Stomach (tissue), 4 donors: ENCODE measurements around the gene SLC35E2B.

Experiments used
- POLR2A ChIP-seq, 4 donors: fragments of 450-650 bp; IDR thresholded peaks; one replicate each; pipeline ENCODE4 v1.6.1; 2016; ENCODE audit warnings: antibody characterized with exemption in 4 of 4, control low read depth in 2 of 4, mild to moderate bottlenecking in 1 of 4, moderate library complexity in 1 of 4
- TF ChIP-seq, protein P1 (sequence below), 7 experiments: fragments of 450-650 bp in 4 of 7; fragments of 200-600 bp in 3 of 7; sonication (generic) in 3 of 7; IDR thresholded peaks; one replicate each; pipeline ENCODE4 v1.5.1; 2016 to 2019; ENCODE audit warnings: antibody characterized with exemption in 7 of 7, control low read depth in 2 of 7, mild to moderate bottlenecking in 1 of 7

DNA sequence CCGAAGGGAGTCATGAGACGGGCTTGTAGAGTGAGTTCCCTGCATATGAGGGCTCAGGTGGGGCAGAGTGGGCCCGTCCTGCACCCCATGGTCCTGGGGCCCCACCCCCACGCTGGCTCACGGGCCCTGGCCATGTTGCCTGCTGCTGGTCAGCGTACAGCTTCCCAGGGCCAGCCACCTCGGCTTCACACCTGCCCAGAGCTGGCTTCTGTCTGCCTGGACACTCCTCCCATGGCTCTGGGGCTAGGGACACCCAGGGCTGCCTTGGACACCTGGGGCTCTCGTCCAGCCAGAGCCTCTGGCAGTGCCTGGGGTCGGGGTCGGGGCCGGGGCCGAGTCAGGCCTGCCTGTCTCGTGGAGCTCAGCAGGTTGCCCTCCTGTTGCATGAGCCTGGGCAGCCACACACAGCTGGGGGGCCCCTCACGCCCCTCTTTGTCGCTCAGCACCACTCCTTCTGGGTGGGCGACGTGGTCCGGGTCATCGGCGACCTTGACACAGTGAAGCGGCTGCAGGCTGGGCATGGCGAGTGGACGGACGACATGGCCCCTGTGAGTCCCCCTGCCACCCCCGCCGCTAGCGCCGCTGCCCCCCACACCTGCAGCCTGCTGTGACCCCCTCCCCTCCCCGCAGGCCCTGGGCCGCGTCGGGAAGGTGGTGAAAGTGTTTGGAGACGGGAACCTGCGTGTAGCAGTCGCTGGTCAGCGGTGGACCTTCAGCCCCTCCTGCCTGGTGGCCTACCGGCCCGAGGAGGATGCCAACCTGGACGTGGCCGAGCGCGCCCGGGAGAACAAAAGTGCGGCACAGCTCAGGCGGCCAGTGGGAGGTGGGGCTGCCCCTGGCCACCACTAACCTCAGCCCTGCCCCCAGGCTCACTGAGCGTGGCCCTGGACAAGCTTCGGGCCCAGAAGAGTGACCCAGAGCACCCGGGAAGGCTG, 66.1 kb downstream of the SLC35E2B start:
- TF ChIP-seq POLR2A (IDR thresholded peaks at IDR 0.05), result no peak
- TF ChIP-seq, protein P1, sequence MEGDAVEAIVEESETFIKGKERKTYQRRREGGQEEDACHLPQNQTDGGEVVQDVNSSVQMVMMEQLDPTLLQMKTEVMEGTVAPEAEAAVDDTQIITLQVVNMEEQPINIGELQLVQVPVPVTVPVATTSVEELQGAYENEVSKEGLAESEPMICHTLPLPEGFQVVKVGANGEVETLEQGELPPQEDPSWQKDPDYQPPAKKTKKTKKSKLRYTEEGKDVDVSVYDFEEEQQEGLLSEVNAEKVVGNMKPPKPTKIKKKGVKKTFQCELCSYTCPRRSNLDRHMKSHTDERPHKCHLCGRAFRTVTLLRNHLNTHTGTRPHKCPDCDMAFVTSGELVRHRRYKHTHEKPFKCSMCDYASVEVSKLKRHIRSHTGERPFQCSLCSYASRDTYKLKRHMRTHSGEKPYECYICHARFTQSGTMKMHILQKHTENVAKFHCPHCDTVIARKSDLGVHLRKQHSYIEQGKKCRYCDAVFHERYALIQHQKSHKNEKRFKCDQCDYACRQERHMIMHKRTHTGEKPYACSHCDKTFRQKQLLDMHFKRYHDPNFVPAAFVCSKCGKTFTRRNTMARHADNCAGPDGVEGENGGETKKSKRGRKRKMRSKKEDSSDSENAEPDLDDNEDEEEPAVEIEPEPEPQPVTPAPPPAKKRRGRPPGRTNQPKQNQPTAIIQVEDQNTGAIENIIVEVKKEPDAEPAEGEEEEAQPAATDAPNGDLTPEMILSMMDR (IDR thresholded peaks at IDR 0.05), result no peak
